HepG2 (cell line): ENCODE measurements around the gene ACTN1. TPM values are rescaled to one million over a fixed set of nuclear protein-coding genes. Genes with fewer than 3 reads are reported as not detected.

Experiments used
- ARNTL ChIP-seq: sonication (generic); formaldehyde crosslinking; IDR thresholded peaks from 2 replicates; pipeline ENCODE4 v1.4.0; 2020; ENCODE audit warnings: mild to moderate bottlenecking, missing genetic modification reagents
- ERF ChIP-seq: IDR thresholded peaks from 2 replicates; pipeline ENCODE4 v1.6.1; 2018; ENCODE audit warnings: missing biosample characterization, missing genetic modification reagents
- HMGXB4 ChIP-seq, 2 experiments: sonication (generic) in 1 of 2; formaldehyde crosslinking in 1 of 2; IDR thresholded peaks; 2 replicates each; pipeline versions ENCODE4 v1.4.0 to v1.6.1; 2018 to 2020; ENCODE audit warnings: missing genetic modification reagents in 2 of 2, borderline replicate concordance in 1 of 2, low read depth in 1 of 2, mild to moderate bottlenecking in 1 of 2, missing biosample characterization in 1 of 2
- KMT2A ChIP-seq: sonication (generic); formaldehyde crosslinking; IDR thresholded peaks from 2 replicates; pipeline ENCODE4 v1.4.0; 2020; ENCODE audit warnings: missing genetic modification reagents
- NFE2 ChIP-seq: sonication (generic); formaldehyde crosslinking; IDR thresholded peaks from 2 replicates; pipeline ENCODE4 v1.4.0; 2020; ENCODE audit warnings: missing genetic modification reagents
- ZBTB39 ChIP-seq: sonication (generic); formaldehyde crosslinking; IDR thresholded peaks from 2 replicates; pipeline ENCODE4 v1.5.0; 2020; ENCODE audit warnings: missing genetic modification reagents
- ZFP90 ChIP-seq: sonication (generic); formaldehyde crosslinking; IDR thresholded peaks from 2 replicates; pipeline ENCODE4 v1.8.0; 2022; ENCODE audit warnings: missing genetic modification reagents, mild to moderate bottlenecking, inconsistent platforms, borderline replicate concordance
- ZNF263 ChIP-seq: sonication (generic); formaldehyde crosslinking; IDR thresholded peaks from 2 replicates; pipeline ENCODE4 v1.4.0; 2020; ENCODE audit warnings: missing genetic modification reagents
- ZNF605 ChIP-seq: sonication (generic); formaldehyde crosslinking; IDR thresholded peaks from 2 replicates; pipeline ENCODE4 v1.8.0; 2022; ENCODE audit warnings: mild to moderate bottlenecking, missing genetic modification reagents
- ZNF792 ChIP-seq: IDR thresholded peaks from 2 replicates; pipeline ENCODE4 v1.6.1; 2016
- polyA plus RNA-seq, 8 experiments: library from polyadenylated mRNA; depleted of rRNA in 3 of 8; stranded (reverse) in 7 of 8; unstranded in 1 of 8; fragments of >200 nt; fragmentation: Illumina TruSeq in 4 of 8; extraction: Trizol in 4 of 8; gene quantifications; 2 replicates each; pipeline versions ENCODE4 v1.2.1 to v1.2.3, GENCODE V29; 2011 to 2016; ENCODE audit warnings: low read depth in 4 of 8, missing spikeins in 1 of 8, mixed read lengths in 1 of 8; ENCODE audit not compliant: insufficient read depth in 1 of 8
- total RNA-seq, 5 experiments: library from RNA; depleted of rRNA; stranded (reverse); fragments of >200 nt; fragmentation: Illumina TruSeq; extraction: Trizol; gene quantifications; 2 replicates each; pipeline ENCODE4 v1.2.3, GENCODE V29; 2016; ENCODE audit warnings: low read depth in 1 of 5
- TF ChIP-seq, protein P1 (sequence below): sonication (generic); formaldehyde crosslinking; IDR thresholded peaks from 2 replicates; pipeline ENCODE4; 2020; ENCODE audit warnings: missing genetic modification reagents, mild to moderate bottlenecking, borderline replicate concordance
- TF ChIP-seq, protein P2 (sequence below): sonication (generic); formaldehyde crosslinking; IDR thresholded peaks from 2 replicates; pipeline ENCODE4 v1.5.0; 2020; ENCODE audit warnings: mild to moderate bottlenecking, missing genetic modification reagents, borderline replicate concordance
- TF ChIP-seq, protein P3 (sequence below): sonication (generic); formaldehyde crosslinking; IDR thresholded peaks from 2 replicates; pipeline ENCODE4 v1.5.0; 2020; ENCODE audit warnings: missing genetic modification reagents
- TF ChIP-seq, protein P4 (sequence below): IDR thresholded peaks from 2 replicates; pipeline ENCODE4 v1.6.1; 2018; ENCODE audit warnings: missing genetic modification reagents

The ACTN1 gene
- total and polyA plus RNA-seq, 2 of the 13 experiments (the other 11 are each of a cell fraction or from before 2014, with no cell fraction given) = 58.6 to 162 TPM

DNA sequence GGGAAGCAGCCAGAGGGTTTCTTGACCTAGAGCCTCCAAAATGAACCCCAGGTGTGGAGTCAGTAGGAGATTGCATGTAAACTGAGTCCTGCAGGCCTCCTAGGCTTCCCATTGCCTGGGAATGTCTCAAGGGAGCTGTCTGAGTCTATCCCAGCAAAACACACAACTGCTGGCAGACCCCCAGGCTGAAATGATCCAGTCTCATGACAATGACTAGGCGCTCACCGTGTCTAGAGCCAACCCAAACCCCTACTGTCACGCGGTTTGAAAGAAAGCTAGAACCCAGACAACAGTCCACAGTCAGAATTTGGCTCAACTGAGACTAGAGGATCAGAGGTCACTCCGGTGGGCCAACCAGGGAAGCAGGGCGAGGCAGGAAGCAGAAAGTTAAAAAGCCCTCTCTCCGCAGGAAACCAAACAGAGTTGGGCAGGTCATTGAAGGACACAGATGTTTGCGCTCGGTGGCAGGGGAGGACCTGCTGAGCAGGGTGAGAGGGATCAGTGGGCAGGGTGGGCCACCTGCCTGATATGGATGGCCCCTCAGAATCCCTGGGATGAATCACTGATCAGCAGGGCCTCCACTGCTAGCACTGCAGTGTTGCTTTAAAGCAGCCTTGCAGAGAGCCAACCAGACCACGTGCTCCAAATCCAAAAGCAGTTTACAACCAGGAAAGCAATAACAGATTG lies 23.8 kb downstream of the ACTN1 start (continued):
- TF ChIP-seq HMGXB4 (CRISPR knock-in tag; IDR thresholded peaks at IDR 0.05; ENCODE audit: borderline replicate concordance in 1 of 2, low read depth in 1 of 2) (peak; percentile 35 to 54; a peak in 1 of 4 replicates), ZNF605 (peak; percentile 91), KMT2A (CRISPR knock-in tag) (peak; percentile 77), ERF (peak; percentile 89), NFE2 (CRISPR knock-in tag) (no peak), ZNF792 (CRISPR knock-in tag) (peak; percentile 83), ZNF263 (CRISPR knock-in tag) (peak; percentile 98), ARNTL (peak; percentile 86; the same call in 1 of the 2 replicates), ZFP90 (CRISPR knock-in tag) (0 out of 2 replicates have a peak, but pooled peaks have one; percentile 59), ZBTB39 (CRISPR knock-in tag) (0 out of 2 replicates have a peak, but pooled peaks have one; percentile 53)
- TF ChIP-seq, protein P1, sequence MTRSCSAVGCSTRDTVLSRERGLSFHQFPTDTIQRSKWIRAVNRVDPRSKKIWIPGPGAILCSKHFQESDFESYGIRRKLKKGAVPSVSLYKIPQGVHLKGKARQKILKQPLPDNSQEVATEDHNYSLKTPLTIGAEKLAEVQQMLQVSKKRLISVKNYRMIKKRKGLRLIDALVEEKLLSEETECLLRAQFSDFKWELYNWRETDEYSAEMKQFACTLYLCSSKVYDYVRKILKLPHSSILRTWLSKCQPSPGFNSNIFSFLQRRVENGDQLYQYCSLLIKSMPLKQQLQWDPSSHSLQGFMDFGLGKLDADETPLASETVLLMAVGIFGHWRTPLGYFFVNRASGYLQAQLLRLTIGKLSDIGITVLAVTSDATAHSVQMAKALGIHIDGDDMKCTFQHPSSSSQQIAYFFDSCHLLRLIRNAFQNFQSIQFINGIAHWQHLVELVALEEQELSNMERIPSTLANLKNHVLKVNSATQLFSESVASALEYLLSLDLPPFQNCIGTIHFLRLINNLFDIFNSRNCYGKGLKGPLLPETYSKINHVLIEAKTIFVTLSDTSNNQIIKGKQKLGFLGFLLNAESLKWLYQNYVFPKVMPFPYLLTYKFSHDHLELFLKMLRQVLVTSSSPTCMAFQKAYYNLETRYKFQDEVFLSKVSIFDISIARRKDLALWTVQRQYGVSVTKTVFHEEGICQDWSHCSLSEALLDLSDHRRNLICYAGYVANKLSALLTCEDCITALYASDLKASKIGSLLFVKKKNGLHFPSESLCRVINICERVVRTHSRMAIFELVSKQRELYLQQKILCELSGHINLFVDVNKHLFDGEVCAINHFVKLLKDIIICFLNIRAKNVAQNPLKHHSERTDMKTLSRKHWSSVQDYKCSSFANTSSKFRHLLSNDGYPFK (CRISPR knock-in tag) = 0 out of 2 replicates have a peak, but pooled peaks have one; percentile 51
- TF ChIP-seq, protein P2, sequence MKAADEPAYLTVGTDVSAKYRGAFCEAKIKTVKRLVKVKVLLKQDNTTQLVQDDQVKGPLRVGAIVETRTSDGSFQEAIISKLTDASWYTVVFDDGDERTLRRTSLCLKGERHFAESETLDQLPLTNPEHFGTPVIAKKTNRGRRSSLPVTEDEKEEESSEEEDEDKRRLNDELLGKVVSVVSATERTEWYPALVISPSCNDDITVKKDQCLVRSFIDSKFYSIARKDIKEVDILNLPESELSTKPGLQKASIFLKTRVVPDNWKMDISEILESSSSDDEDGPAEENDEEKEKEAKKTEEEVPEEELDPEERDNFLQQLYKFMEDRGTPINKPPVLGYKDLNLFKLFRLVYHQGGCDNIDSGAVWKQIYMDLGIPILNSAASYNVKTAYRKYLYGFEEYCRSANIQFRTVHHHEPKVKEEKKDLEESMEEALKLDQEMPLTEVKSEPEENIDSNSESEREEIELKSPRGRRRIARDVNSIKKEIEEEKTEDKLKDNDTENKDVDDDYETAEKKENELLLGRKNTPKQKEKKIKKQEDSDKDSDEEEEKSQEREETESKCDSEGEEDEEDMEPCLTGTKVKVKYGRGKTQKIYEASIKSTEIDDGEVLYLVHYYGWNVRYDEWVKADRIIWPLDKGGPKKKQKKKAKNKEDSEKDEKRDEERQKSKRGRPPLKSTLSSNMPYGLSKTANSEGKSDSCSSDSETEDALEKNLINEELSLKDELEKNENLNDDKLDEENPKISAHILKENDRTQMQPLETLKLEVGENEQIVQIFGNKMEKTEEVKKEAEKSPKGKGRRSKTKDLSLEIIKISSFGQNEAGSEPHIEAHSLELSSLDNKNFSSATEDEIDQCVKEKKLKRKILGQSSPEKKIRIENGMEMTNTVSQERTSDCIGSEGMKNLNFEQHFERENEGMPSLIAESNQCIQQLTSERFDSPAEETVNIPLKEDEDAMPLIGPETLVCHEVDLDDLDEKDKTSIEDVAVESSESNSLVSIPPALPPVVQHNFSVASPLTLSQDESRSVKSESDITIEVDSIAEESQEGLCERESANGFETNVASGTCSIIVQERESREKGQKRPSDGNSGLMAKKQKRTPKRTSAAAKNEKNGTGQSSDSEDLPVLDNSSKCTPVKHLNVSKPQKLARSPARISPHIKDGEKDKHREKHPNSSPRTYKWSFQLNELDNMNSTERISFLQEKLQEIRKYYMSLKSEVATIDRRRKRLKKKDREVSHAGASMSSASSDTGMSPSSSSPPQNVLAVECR (CRISPR knock-in tag) = peak; percentile 87; the same call in 1 of the 2 replicates
- TF ChIP-seq, protein P3, sequence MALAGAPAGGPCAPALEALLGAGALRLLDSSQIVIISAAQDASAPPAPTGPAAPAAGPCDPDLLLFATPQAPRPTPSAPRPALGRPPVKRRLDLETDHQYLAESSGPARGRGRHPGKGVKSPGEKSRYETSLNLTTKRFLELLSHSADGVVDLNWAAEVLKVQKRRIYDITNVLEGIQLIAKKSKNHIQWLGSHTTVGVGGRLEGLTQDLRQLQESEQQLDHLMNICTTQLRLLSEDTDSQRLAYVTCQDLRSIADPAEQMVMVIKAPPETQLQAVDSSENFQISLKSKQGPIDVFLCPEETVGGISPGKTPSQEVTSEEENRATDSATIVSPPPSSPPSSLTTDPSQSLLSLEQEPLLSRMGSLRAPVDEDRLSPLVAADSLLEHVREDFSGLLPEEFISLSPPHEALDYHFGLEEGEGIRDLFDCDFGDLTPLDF (CRISPR knock-in tag) = peak; percentile 35; the same call in 1 of the 2 replicates
- TF ChIP-seq, protein P4, sequence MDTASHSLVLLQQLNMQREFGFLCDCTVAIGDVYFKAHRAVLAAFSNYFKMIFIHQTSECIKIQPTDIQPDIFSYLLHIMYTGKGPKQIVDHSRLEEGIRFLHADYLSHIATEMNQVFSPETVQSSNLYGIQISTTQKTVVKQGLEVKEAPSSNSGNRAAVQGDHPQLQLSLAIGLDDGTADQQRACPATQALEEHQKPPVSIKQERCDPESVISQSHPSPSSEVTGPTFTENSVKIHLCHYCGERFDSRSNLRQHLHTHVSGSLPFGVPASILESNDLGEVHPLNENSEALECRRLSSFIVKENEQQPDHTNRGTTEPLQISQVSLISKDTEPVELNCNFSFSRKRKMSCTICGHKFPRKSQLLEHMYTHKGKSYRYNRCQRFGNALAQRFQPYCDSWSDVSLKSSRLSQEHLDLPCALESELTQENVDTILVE (CRISPR knock-in tag) = peak; percentile 62; the same call in 1 of the 2 replicates
